HG03575 (cell line): ENCODE results near the gene PRPF19.

ENCODE experiments used
- ATAC-seq: cut with Tn5 transposase; IDR thresholded peaks from one replicate; pipeline ENCODE4 v1.9.1; 2021; ENCODE audit not compliant: unreplicated experiment, insufficient number of reproducible peaks, low FRiP score; ENCODE audit errors: extremely low read depth

Gene PRPF19

DNA sequence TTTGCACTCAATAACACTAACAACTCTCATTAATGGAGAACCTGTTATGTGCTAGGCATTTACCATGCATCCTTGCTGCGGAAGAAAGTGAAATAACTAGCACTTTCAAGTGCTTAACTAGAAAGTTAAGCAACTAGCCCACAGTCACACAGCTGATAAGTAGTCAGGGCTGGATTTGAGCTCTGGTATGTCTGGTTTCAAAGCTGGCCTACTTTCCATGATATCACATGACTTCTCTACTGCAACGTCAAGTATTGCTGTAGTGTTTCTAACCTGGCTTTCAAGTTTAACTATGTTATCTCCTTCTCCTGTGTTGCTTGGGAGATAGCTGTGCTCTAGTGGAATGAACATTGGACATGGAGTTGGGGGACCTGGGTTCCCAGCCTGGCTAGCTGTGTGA, 33.5 kb upstream of the PRPF19 start:
- ATAC-seq = no peak

DNA sequence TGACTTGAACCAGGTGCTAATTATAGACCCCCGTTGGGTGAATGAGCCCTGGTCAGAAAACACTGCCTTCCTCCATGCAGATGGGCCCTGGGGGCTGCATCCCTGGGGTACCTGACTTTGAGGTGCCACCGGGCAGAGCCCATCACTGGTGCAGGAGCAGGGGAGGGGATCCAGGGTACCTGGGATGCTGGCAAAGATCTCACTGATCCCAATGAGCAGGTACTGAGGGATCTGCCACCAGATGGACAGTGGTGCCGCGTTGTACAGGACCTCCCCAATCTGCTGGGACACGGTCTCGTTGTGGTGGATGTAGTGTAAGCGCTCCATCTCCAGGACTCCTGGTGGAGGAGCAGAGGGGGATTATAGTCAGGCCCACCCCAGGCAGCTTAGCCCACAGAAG, 32.9 kb upstream of the PRPF19 start:
- ATAC-seq = no peak

DNA sequence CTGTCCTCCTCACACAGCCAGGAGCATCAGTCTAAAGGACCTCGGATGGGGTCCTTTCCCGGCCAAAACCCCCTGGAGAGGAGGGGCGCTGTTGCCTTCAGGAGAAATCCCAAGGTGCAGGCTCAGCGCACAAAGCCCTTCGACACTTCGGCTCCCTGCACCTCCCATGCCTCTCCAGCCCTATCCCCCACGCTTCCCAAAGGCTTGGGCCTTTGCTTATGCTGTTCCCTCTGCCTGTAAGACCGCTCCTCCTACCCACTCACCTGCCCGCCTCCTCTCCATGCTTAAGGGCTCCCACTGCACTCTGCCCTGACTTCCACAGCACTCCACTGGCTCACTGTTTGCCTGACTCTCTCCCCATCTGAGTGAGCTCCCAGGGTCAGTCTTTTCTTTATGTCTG, 32.1 kb upstream of the PRPF19 start:
- no peak for ATAC-seq

DNA sequence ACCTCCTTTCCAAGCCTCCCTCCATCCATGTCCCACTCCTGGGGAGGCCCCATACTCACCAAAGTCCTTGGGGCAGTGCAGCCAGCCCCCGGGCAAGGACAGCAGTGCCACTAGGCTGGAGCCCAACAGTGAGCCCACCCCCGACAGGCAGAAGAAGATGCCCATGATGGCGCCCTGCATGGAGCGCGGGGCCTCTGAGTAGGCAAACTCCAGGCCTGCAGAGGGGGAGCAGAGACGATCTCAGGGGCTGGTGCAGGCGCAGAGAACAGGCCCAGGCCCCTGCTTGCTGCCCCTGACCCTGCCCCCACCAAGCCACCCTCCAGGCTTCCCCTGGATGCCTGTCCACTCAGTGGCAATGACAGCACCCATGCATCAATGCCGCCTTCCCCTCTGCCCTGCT, 31.4 kb upstream of the PRPF19 start:
- no peak for ATAC-seq

DNA sequence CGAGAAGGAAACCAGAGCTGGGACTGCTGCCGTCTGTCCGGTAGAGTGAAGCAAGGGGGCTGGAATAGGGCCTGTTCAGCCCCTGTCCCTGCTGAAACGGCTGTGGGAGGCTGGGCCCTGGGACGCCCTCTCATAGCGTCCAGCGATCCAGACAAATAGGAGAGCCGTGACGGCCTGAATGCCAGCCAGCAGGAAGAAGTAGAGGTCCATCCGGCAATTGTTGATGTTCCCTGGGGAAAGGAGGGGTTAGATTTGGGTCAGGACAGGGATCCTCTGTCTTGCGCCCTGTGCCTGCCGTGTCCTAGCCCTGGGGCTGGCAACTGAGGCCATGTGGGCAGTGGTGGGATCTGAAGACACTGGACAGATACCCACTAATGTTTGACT, 30.8 kb upstream of the PRPF19 start:
- no peak for ATAC-seq

DNA sequence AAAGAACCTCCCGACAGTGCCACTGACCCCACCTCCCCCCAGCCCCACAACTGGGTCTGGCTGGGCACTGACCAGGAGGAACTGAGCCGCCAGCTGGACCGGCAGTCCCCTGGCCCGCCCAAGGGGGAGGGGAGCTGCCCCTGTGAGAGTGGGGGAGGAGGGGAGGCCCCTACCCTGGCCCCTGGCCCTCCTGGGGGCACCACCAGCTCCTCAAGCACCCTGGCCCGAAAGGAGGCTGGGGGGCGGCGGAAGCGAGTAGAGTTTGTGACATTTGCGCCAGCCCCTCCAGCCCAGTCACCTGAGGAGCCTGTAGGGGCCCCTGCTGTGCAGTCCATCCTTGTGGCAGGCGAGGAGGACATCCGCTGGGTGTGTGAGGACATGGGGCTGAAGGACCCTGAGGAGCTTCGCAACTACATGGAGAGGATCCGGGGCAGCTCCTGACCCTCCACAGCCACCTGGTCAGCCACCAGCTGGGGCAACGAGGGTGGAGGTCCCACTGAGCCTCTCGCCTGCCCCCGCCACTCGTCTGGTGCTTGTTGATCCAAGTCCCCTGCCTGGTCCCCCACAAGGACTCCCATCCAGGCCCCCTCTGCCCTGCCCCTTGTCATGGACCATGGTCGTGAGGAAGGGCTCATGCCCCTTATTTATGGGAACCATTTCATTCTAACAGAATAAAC, 30.2 kb upstream of the PRPF19 start:
- ATAC-seq = no peak

DNA sequence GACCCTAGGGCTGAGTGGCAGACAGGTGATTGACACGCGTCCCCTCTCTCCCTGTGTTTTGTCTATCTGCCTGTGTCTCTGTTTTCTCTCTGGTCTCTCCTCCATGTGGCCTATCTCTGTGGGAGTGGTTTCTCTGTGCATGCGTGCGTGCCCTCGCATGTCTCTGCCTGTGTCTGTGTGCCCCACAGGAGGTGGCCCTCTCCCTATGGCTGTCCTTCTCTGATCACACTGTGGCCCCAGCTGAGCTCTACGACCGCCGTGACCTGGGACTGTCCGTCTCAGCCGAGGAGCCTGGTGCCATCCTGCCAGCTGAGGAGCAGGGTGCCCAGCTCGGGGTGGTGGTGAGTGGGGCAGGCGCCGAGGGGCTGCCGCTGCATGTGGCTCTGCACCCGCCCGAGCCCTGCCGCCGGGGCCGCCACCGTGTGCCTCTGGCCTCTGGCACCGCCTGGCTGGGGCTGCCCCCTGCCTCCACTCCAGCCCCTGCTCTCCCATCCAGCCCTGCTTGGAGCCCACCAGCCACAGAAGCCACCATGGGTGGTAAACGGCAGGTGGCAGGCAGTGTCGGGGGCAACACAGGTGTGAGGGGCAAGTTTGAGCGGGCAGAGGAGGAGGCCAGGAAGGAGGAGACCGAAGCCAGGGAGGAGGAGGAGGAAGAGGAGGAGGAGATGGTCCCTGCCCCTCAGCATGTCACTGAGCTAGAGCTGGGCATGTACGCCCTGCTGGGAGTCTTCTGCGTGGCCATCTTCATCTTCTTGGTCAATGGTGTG, 29.5 kb upstream of the PRPF19 start:
- ATAC-seq = no peak

DNA sequence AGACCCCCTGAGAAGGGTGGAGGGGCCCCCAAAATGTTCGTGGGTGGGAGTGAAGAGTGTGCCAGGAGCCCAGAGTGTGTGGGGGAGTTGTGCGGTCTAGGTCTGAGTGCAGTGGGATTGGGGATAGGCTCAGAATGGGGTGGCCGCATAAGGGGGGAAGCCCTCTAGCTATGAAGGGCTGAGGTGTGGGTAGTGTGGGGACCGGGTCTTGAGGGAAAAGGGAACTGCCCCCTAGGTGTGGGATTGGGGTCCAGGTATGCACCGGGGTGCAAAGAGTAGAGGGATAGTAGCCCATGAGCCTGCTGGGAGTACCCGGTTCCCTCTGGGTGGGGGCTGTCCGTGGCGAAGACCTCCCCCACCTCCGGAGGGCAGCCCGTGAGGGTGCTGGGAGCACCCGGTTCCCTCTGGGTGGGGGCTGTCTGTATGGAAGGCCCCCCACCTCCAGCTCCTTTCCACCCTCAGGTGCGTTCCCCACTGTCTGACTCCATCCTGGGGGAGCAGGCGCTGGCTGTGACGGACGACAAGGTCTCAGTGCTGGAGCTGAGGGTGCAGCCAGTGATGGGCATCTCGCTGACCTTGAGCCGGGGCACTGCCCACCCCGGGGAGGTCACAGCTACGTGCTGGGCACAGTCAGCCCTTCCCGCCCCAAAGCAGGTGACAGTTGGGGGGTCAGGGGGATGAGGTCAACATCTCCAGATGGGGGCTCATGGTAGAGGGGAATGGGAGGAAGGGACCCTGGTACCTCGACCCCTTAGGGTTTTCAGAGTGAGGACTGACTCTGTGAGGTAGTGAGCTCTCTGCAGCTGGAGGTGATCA, 28.6 kb upstream of the PRPF19 start:
- no peak for ATAC-seq

DNA sequence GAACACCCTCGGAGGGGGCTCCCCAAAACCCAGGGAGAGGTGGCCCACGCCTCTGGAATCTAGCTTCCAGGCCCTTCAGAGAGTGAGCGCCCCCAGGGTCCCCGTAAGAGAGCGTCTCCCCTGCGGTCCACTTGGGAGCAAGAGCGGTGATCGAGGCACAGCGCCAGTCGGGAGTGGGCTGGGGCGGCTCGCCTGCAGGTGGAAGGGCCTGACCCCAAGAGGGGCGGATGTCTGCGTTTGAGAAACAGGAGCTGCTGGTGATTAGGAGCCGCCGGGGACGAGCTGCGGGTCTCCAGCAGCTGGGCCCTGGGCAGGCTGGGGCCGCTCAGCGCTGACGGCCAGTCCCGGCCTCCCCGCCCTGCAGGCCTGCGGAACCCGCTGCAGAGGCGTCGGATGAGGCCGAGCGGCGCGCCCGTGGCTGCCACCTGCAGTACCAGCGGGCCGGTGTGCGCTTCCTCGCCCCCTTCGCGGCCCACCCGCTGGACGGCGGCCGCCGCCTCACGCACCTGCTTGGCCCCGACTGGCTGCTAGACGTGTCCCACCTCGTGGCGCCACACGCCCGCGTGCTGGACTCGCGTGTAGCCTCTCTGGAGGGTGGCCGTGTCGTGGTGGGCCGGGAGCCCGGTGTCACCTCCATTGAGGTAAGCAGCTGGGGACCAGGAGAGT, 27.9 kb upstream of the PRPF19 start:
- no peak for ATAC-seq

DNA sequence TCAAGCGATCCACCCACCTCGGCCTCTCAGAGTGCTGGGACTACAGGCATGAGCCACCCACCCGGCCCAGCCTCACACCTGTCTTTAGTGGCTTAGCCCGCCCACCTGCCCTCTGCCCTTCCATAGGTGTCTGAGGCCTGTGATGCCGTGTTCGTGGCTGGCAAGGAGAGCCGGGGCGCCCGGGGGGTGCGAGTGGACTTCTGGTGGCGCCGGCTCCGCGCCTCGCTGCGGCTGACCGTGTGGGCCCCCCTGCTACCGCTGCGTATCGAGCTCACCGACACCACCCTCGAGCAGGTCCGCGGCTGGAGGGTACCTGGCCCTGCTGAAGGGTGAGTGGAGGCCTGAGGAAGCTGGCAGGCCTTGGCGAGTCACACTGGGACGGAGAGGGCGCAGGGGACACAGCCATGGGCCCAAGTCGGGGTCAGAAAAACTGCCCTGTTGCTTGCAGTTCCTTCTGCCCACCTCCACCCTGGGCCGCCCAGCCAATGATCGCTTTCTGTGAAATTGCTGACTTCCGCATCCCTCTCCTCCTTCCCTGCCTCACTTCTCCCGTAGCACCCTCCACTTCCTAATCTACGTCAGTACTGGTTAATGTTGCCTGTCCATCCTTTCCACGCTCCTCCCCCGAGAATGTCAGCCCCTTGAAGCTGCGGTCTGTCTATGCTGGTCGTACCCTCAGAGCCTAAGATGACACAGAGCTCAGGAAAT, 27.2 kb upstream of the PRPF19 start:
- no peak for ATAC-seq

DNA sequence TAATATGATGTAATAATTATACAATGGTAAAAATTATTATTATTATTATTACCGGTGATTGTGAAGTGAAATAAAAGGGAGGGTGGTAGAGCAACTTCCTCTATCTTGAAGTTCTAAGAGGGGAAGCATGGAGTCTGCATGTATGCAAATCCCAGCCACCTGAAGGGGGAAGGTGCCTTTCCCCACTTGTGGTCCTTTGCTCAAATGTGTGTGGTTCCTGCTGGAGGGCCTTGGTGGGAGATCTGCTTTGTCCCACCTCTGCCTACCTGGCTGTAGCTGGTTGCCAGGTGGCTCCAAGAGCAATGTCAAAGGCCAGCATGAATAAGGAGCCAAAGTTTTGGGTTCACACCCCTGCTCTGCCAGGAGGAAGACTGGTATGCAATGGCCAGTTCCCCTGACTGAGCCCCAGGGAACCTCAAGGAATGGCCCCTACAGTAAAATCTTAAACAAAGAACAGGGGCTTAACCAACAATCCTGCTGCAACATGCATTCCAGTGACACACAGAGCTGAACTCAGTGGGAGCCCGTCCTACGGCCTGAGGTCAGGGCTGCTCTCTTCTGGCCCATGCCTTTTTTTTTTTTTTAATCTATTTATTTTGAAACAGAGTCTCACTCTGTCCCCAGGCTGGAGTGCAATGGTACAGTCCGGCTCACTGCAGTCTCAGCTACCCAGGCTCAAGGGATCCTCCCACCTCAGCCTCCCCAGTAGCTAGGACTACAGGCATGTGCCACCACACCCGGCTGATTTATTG, 26.4 kb upstream of the PRPF19 start:
- no peak for ATAC-seq

DNA sequence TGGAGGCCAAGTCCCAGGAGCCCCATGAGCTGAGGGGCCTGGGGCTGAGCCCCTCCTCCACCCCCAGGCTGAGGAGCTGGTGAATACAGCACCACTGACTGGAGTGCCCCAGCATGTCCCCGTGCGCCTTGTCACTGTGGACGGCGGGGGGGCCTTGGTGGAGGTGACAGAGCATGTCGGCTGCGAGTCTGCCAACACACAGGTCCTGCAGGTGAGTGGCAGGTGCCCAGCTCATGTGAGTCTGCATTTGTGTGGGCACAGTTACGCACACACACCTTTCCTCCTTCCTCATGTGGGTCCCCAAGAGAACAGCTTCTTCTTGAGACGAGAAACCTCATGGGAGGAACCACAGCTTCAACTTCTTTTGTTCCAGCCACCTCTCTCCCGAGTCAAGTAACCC, 25.5 kb upstream of the PRPF19 start:
- no peak for ATAC-seq

DNA sequence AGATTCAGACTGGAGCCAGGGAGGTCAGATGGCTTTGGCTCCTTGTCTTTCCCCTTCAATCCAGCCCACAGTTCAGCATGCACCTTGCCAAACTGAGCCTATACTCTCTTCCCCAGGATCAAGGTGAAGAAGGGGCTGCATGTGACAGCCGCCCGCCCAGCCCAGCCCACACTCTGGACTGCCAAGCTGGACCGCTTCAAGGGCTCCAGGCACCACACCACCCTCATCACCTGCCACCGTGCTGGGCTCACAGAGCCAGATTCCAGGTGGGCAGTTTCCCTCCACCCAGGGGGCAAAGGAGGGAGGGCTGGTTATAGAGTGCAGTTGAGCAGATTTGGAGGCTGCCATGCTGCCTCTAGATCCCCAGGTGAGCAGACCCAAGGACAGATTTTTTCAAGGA, 24.0 kb upstream of the PRPF19 start:
- ATAC-seq = no peak

DNA sequence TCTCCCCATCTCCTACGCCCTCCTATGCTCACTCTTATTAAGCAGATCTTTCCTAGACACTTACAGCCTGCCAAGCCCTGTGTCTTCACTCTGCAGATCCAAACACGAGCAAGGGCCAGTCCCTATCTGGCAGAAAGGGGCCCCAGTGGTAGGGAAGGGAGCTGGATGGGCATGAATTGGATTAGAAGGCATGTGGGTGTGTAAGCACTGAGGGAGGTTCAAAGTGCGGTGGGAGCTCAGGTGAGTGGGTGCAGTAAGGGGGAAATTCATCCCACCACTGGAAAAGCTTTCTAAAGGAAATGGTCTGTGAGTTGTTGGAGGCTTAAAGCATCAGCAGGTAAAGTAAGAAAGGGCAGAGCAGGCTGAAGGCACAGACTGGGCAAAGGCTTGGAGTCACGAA, 23.4 kb upstream of the PRPF19 start:
- ATAC-seq = no peak

DNA sequence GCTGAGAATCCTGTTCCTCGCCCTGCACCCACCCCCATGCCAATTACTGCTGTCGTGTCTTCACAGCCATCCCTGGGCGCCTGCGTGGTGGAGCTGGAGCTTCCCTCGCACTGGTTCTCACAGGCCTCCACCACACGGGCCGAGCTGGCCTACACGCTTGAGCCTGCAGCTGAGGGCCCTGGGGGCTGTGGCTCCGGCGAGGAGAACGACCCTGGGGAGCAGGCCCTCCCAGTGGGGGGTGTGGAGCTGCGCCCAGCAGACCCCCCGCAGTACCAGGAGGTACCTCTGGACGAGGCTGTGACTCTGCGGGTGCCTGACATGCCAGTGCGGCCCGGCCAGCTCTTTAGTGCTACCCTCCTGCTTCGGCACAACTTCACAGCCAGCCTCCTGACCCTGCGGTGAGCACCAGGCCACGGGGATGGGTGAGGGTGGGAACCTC, 22.2 kb upstream of the PRPF19 start:
- no peak for ATAC-seq

DNA sequence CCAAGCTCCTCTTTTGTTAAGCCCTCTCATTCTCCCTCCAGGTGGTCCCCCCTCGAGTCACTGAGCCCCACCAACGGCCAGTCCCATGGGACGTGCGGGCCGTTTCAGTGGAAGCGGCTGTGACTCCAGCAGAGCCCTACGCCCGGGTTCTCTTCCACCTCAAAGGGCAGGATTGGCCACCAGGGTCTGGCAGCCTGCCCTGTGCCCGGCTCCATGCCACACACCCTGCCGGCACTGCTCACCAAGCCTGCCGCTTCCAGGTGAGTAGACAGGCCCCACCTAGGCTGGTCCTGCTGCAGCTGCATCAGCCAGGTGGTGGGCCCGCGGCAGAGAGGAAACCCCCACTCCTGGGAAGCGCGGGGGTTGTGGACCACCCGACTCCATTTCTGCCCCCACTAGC, 21.2 kb upstream of the PRPF19 start:
- no peak for ATAC-seq

DNA sequence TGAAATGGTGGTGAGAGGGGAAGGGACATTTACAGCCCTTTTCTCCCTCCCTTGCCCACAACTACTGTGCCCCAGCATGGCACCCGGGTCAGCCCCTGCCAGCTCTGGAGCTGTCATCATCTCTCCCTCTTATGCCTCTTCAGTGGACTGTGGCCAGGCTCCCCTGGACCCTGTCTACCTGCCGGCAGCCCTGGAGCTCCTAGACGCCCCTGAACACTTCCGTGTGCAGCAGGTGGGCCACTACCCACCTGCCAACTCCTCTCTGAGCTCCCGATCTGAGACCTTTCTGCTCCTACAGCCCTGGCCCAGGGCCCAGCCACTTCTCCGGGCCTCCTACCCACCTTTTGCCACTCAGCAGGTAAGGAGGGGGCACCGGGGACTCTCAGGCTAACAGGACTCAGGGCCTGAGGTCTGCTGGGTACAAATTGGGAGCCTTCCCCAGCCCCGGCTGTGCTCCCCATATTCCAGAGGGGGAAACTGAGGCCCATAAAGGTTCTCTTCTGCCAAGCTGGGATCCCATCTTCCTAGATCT, 20.7 kb upstream of the PRPF19 start:
- ATAC-seq = no peak

DNA sequence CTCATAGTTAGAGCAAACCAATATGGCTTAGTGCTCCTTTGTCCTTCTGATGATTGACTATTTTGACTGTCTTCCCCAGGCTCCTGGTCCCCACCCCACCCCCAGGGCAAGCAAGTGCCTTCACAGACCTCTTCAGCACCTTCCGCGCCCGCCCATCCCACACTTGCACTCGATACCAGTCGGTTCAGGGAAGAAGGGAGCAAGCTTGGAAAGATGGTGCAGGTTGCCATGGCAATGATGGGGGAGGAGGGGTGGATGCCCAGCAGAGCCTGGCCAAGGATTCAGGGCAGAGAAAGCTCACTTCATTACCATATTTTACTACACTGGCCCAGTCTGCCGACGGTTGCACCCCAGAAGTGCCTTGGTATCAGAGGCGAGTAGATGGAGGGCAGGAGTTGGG, 20.1 kb upstream of the PRPF19 start:
- no peak for ATAC-seq
